NB4 (cell line): ENCODE measurements around the gene ADK.

Source experiments
- DNase-seq: peaks from one replicate; pipeline ENCODE4 v3.0.0; 2010; ENCODE audit warnings: low read depth
- H3K4me3 ChIP-seq: one replicate; pipeline ENCODE4 v1.5.1; 2011; ENCODE audit warnings: mild to moderate bottlenecking, low read depth, low read length, moderate library complexity
- MYC ChIP-seq: IDR thresholded peaks from 2 replicates; pipeline ENCODE4 v1.6.1; 2011; ENCODE audit warnings: low read depth, low read length
- POLR2A ChIP-seq: IDR thresholded peaks from 2 replicates; pipeline ENCODE4 v1.6.1; 2011; ENCODE audit warnings: mild to moderate bottlenecking; ENCODE audit not compliant: insufficient read length; ENCODE audit errors: extremely low read depth
- TF ChIP-seq, protein P1 (sequence below): IDR thresholded peaks from one replicate; pipeline ENCODE4 v1.5.1; 2012; ENCODE audit warnings: low read depth, low read length
- TF ChIP-seq, protein P2 (sequence below): IDR thresholded peaks from 2 replicates; pipeline ENCODE4 v1.6.1; 2011; ENCODE audit warnings: low read depth, low read length

Gene ADK

DNA sequence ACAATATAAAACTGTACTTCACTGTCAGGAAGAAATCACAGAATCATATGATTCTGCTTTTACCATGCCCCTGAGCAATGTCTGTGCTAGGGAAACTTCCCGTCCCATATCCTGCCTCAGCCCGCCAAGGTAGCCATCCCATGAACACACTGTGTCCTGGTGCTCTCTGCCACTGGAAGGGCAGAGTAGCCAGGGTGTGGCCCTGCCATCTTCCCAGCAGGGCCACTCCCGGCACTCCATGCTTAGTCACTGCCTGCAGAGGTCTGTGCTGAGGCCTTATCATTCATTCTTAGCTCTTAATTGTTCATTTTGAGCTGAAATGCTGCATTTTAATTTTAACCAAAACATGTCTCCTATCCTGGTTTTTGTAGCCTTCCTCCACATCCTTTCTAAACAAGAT is 32.2 kb upstream of the ADK start:
- no peak overlapping the region for H3K4me3 ChIP-seq

DNA sequence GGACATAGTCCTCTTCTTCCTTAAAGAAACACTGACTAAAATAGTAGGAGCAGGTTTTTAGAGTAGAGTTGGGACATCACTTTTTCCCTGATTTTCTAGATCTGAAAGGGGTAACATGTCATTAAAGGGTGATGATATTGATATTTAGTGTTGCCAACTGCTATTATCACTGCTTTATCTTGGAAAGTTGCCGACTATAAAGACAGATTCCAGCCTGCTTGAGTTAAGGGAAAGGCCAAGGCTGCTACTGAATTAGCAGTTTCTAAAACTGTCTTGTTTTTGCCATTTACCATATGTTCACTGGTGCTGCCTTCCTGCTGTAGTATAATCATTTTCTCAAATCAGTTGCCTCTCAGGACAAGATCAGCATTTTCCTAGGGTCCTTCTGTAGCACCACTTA is 30.1 kb upstream of the ADK start:
- no peak for DNase-seq
- H3K4me3 ChIP-seq, result no peak overlapping the region
- TF ChIP-seq, protein P1, sequence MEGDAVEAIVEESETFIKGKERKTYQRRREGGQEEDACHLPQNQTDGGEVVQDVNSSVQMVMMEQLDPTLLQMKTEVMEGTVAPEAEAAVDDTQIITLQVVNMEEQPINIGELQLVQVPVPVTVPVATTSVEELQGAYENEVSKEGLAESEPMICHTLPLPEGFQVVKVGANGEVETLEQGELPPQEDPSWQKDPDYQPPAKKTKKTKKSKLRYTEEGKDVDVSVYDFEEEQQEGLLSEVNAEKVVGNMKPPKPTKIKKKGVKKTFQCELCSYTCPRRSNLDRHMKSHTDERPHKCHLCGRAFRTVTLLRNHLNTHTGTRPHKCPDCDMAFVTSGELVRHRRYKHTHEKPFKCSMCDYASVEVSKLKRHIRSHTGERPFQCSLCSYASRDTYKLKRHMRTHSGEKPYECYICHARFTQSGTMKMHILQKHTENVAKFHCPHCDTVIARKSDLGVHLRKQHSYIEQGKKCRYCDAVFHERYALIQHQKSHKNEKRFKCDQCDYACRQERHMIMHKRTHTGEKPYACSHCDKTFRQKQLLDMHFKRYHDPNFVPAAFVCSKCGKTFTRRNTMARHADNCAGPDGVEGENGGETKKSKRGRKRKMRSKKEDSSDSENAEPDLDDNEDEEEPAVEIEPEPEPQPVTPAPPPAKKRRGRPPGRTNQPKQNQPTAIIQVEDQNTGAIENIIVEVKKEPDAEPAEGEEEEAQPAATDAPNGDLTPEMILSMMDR, result no peak
- TF ChIP-seq, protein P2, sequence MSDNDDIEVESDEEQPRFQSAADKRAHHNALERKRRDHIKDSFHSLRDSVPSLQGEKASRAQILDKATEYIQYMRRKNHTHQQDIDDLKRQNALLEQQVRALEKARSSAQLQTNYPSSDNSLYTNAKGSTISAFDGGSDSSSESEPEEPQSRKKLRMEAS, result no peak
- TF ChIP-seq POLR2A (no peak), MYC (no peak)

More for the DNA sequence above, 32.2 kb upstream of the ADK start:
- no peak for TF ChIP-seq MYC
- TF ChIP-seq, protein P2, result no peak
- TF ChIP-seq POLR2A, result no peak
- TF ChIP-seq, protein P1, result no peak
- no peak for DNase-seq

DNA sequence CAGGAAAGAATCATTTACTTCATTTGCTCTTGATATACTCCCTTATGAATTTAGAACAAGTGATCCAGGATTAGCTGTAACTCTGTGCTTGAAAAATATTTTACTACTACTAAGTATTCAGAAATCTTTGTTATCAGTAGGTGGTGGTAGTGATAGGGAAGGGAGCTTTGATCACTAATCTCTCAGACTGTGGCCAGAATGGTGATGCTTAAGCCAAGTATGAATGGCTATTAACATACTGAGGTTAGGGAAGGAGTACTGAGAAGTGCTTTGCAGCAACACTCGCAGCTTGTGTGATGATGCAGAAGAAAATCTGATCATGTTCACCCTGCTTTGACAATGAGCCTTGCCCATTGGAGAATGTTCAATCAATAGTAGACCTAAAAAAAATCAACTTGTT is 29.7 kb upstream of the ADK start:
- no peak for TF ChIP-seq MYC
- TF ChIP-seq, protein P1, result no peak
- TF ChIP-seq, protein P2, result no peak
- TF ChIP-seq POLR2A, result no peak
- no peak overlapping the region for H3K4me3 ChIP-seq
- no peak for DNase-seq

DNA sequence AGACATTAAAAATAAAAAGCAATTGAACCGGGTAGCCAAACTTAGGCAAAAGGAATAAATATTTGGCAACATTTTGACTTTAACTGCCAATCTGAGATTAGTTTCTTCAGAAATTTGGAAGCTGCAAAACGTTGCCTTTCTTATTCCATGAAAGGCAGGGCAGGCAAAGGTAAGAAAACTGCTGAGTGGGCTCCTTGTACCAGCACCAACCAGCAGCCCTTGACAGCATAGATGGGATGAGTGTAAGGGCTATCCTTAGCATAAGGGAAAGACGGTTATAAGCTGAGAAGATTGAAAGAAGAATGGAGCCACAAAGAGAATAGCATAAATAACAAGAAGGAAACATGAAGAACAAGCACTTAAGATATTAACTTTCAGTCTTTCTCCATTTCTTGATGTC is 29.0 kb upstream of the ADK start:
- H3K4me3 ChIP-seq, result no peak overlapping the region
- no peak for DNase-seq
- TF ChIP-seq, protein P1, result no peak
- TF ChIP-seq, protein P2, result no peak
- TF ChIP-seq MYC, result no peak
- TF ChIP-seq POLR2A, result no peak

DNA sequence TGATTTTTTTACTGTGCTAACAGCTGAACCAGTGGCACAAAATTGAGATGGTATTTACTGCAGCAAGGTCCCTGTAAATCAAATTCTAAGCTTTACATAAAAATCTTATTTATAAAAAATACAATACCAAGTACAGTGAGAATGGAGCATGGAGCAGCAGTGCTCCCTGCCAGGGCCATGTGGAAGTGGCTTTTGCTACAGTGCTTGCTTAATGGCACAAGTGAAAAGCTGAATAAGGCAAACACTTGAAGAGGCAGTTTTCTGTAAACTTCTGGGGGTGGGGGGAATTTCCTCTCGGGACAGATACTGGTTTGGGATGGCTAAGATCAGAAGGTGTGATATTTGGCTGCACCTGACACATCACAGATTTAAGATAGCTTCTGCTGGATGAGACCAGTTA is 27.9 kb upstream of the ADK start:
- DNase-seq, result no peak
- no peak overlapping the region for H3K4me3 ChIP-seq
- TF ChIP-seq, protein P1, result no peak
- TF ChIP-seq MYC, result no peak
- no peak for TF ChIP-seq POLR2A
- TF ChIP-seq, protein P2, result no peak
